ENCODE results near the gene CEP131. TPM values are rescaled to one million over a fixed set of nuclear protein-coding genes. Genes with fewer than 3 reads are reported as not detected.

The CEP131 gene
- total and polyA plus RNA-seq, 8 donors = 4.8 to 75.0 (median 12.1) TPM

- no peak for TF ChIP-seq POLR2A (IDR thresholded peaks at IDR 0.05)
- TF ChIP-seq POLR2AphosphoS5 (IDR thresholded peaks at IDR 0.05) = peak in 2 of 3 donors; percentile 74 to 89
- H3K4me1 ChIP-seq = peaks cover 27 to 58% (median 48%) of the 10 kb centered on the region in 4 donors
- H3K9me3 ChIP-seq = no peaks in the 10 kb centered on the region
- peaks cover under 1 to 30% (median 25%) of the 10 kb centered on the region in 4 donors for H3K36me3 ChIP-seq
- WGBS, 5 donors = 0 to 1% (median 0%) methylated on average over 7 to 100 of the region's 100 CpGs
- intact Hi-C loops (cut with DNase I; ENCODE audit: low total_unique reads) = loop anchor here (10.0 kb wide), 1 partner anchor 94 kb away; no protein-coding TSS in a partner anchor
- no peaks in the 10 kb centered on the region for H3K27me3 ChIP-seq
- peak; percentile 99 to 100 for DNase-seq
- peak within 1 kb of the TSS; percentile 96 to 100 (median 100) for H3K4me3 ChIP-seq
- peak within 1 kb of the TSS; percentile 63 to 90 (median 90) for H3K27ac ChIP-seq
Observed at GRCh38 chr17:81238815-81239713, 16.3 kb upstream of the CEP131 start, which contains the start of the genes NDUFAF8 and TEPSIN. Gene NDUFAF8, plus strand, starts transcription at chr17:81239318. Its CDS starts 46 bp downstream, at chr17:81239364. Gene TEPSIN, minus strand, starts transcription at chr17:81239055. Its CDS starts 22 bp downstream, at chr17:81239033.

- intact Hi-C loops (cut with DNase I; ENCODE audit: low total_unique reads) = loop anchor here (10.0 kb wide), 1 partner anchor 94 kb away; no protein-coding TSS in a partner anchor
- Histone ChIP-seq H3K9me3 (no peaks in the 10 kb centered on the region), H3K4me3 (peak overlapping the region; percentile 96 to 100 (median 100)), H3K4me1 (peaks cover 27 to 58% (median 48%) of the 10 kb centered on the region in 4 donors), H3K27me3 (no peaks in the 10 kb centered on the region), H3K36me3 (peaks cover 7 to 36% (median 31%) of the 10 kb centered on the region in 4 donors), H3K27ac (peak overlapping the region in 4 of 5 donors; percentile 76 to 90 (median 84))
- 0 to 5% (median 0%) methylated on average over 3 to 26 of the region's 26 CpGs for WGBS, 5 donors
- TF ChIP-seq EP300 (IDR thresholded peaks at IDR 0.05) (no peak), CTCF (IDR thresholded peaks at IDR 0.05) (no peak), POLR2A (IDR thresholded peaks at IDR 0.05) (no peak), POLR2AphosphoS5 (IDR thresholded peaks at IDR 0.05) (no peak)
- no peak for DNase-seq
Observed at GRCh38 chr17:81238490-81238814, 15.7 kb upstream of the CEP131 start.

- H3K27me3 ChIP-seq = no peaks in the 10 kb centered on the region
- intact Hi-C loops (cut with DNase I; ENCODE audit: low total_unique reads) = loop anchor here (10.0 kb wide), 1 partner anchor 93 kb away; no protein-coding TSS in a partner anchor
- peak overlapping the region in 3 of 5 donors; percentile 76 to 90 (median 77) for H3K27ac ChIP-seq
- TF ChIP-seq CTCF (IDR thresholded peaks at IDR 0.05) (no peak), POLR2A (IDR thresholded peaks at IDR 0.05) (no peak), POLR2AphosphoS5 (IDR thresholded peaks at IDR 0.05) (no peak), EP300 (IDR thresholded peaks at IDR 0.05) (no peak)
- peak overlapping the region; percentile 96 to 100 (median 100) for H3K4me3 ChIP-seq
- peaks cover 27 to 58% (median 48%) of the 10 kb centered on the region in 4 donors for H3K4me1 ChIP-seq
- DNase-seq = no peak
- no peaks in the 10 kb centered on the region for H3K9me3 ChIP-seq
- H3K36me3 ChIP-seq = peaks cover 13 to 42% (median 37%) of the 10 kb centered on the region in 4 donors
- 48 to 57% (median 50%) methylated on average over 32 to 36 of the region's 36 CpGs for WGBS, 5 donors
Observed at GRCh38 chr17:81237591-81238489, 15.1 kb upstream of the CEP131 start.

- Histone ChIP-seq H3K9me3 (no peaks in the 10 kb centered on the region), H3K4me1 (peaks cover 27 to 54% (median 48%) of the 10 kb centered on the region in 4 donors), H3K27ac (no peak overlapping the region), H3K27me3 (no peaks in the 10 kb centered on the region), H3K36me3 (peaks cover 23 to 53% (median 47%) of the 10 kb centered on the region in 4 donors), H3K4me3 (no peak overlapping the region)
- DNase-seq = no peak
- no peak for TF ChIP-seq POLR2A (IDR thresholded peaks at IDR 0.05)
- no peak for TF ChIP-seq CTCF (IDR thresholded peaks at IDR 0.05)
- TF ChIP-seq POLR2AphosphoS5 (IDR thresholded peaks at IDR 0.05) = no peak
- TF ChIP-seq EP300 (IDR thresholded peaks at IDR 0.05) = no peak
- WGBS, 5 donors = 88 to 94% (median 90%) methylated on average over 16 to 21 of the region's 21 CpGs
- intact Hi-C loops (cut with DNase I; ENCODE audit: low total_unique reads) = loop anchor here (10.0 kb wide), 1 partner anchor 92 kb away; no protein-coding TSS in a partner anchor
Observed at GRCh38 chr17:81236784-81237183, 14.0 kb upstream of the CEP131 start.
